Stimulated activated naive CD8-positive, alpha-beta T cell treated with anti-CD3 and anti-CD28 coated beads, Interleukin-15, amount 100 ng/mL, for 72 hours (primary cell): Measurements from ENCODE around the gene KIRREL3.
A peak's percentile ranks its signal among the peaks of the same experiment; 100 is the strongest.

Experiments
- ATAC-seq: fragments of 150-1000 bp; cut with Tn5 transposase; 2 replicates; pipeline ENCODE4 v1.10.0; 2021; ENCODE audit warnings: mild to moderate bottlenecking, moderate library complexity
- DNase-seq, 2 donors: peaks; one replicate each; pipeline ENCODE4 v3.0.0; 2021 to 2022
- H3K27ac Mint-ChIP-seq, 2 donors: one replicate each; pipeline ENCODE4 v1.8.0; 2022; ENCODE audit warnings: mild to moderate bottlenecking in 2 of 2, mixed read lengths in 2 of 2, moderate library complexity in 2 of 2
- H3K27me3 Mint-ChIP-seq: one replicate; pipeline ENCODE4 v1.8.0; 2022; ENCODE audit warnings: mixed read lengths
- H3K4me1 Mint-ChIP-seq: one replicate; pipeline ENCODE4 v1.8.0; 2022; ENCODE audit warnings: mild to moderate bottlenecking, mixed read lengths
- H3K4me3 Mint-ChIP-seq, 2 donors: one replicate each; pipeline ENCODE4 v1.8.0; 2022; ENCODE audit warnings: mild to moderate bottlenecking in 2 of 2, mixed read lengths in 2 of 2, moderate library complexity in 1 of 2
- H3K9me3 Mint-ChIP-seq, 2 donors: one replicate each; pipeline ENCODE4 v1.8.0; 2022; ENCODE audit warnings: mixed read lengths in 2 of 2

Gene KIRREL3

GRCh38 chr11:126450806-126451205 is 549.8 kb downstream of the KIRREL3 start:
- Mint-ChIP-seq H3K27ac (no peak overlapping the region), H3K4me1 (no peaks in the 10 kb centered on the region), H3K9me3 (peaks cover 16 to 21% of the 10 kb centered on the region in 2 donors), H3K4me3 (no peak overlapping the region), H3K27me3 (no peaks in the 10 kb centered on the region)
- DNase-seq, result no peak
- no peak for ATAC-seq

- no peaks in the 10 kb centered on the region for H3K4me1 Mint-ChIP-seq
- ATAC-seq, result no peak
- no peak overlapping the region for H3K4me3 Mint-ChIP-seq
- no peak overlapping the region for H3K27ac Mint-ChIP-seq
- no peak for DNase-seq
- H3K27me3 Mint-ChIP-seq, result no peaks in the 10 kb centered on the region
- peaks cover 16 to 21% of the 10 kb centered on the region in 2 donors for H3K9me3 Mint-ChIP-seq
These were observed 550.4 kb downstream of the KIRREL3 start for GRCh38 chr11:126450198-126450597.

GRCh38 chr11:126446581-126446980 is 554.0 kb downstream of the KIRREL3 start:
- no peak for DNase-seq
- no peak overlapping the region for H3K27ac Mint-ChIP-seq
- peaks cover 16 to 18% of the 10 kb centered on the region in 2 donors for H3K9me3 Mint-ChIP-seq
- no peak for ATAC-seq
- no peaks in the 10 kb centered on the region for H3K4me1 Mint-ChIP-seq
- peaks cover 1% of the 10 kb centered on the region for H3K27me3 Mint-ChIP-seq
- no peak overlapping the region for H3K4me3 Mint-ChIP-seq

DNA sequence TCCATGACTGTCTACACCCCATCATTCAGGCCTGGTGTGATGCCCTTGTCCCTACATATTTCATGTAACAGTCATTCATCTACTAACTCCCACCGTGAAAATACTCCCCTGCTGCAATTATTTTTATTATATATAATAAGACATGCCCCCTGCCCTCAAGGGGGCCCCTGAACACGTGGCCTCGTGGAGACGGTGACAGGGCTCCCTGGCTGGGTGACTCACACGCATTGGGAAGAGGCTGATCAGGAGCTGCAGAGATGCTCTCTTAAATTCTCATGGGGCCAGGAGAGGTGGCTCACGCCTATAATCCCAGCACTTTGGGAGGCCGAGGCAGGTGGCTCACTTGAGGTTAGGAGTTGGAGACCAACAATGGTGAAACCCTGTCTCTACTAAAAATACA is 556.5 kb downstream of the KIRREL3 start:
- no peak for DNase-seq
- Mint-ChIP-seq H3K4me3 (no peak overlapping the region), H3K27me3 (peaks cover 9% of the 10 kb centered on the region), H3K27ac (peak overlapping the region in 1 of 2 donors; percentile 45), H3K9me3 (no peaks in the 10 kb centered on the region), H3K4me1 (peaks cover 8% of the 10 kb centered on the region)
- no peak for ATAC-seq

DNA sequence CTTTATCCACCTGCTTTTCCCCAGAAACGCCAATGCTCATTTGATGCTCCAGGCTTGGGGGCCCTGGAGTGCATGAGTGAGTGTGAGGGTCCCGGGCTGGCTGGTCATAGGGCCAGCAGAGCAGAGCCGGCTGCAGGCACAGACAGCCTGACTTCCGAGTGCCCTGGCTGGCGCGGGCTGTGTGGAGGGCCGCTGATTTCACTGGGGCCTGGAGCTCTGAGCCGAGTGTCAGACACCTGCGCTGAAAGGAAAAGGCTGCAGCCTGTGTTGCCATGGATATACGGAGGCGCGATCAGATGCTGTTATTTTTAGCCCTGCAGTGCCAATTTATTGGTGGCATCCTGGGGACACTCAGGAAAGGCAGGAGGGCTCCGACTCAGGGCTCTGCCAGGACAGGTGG is 557.5 kb downstream of the KIRREL3 start:
- Mint-ChIP-seq H3K4me3 (no peak overlapping the region), H3K27ac (no peak overlapping the region), H3K4me1 (peaks cover 8% of the 10 kb centered on the region), H3K27me3 (peaks cover 9% of the 10 kb centered on the region), H3K9me3 (no peaks in the 10 kb centered on the region)
- no peak for ATAC-seq
- DNase-seq, result no peak

DNA sequence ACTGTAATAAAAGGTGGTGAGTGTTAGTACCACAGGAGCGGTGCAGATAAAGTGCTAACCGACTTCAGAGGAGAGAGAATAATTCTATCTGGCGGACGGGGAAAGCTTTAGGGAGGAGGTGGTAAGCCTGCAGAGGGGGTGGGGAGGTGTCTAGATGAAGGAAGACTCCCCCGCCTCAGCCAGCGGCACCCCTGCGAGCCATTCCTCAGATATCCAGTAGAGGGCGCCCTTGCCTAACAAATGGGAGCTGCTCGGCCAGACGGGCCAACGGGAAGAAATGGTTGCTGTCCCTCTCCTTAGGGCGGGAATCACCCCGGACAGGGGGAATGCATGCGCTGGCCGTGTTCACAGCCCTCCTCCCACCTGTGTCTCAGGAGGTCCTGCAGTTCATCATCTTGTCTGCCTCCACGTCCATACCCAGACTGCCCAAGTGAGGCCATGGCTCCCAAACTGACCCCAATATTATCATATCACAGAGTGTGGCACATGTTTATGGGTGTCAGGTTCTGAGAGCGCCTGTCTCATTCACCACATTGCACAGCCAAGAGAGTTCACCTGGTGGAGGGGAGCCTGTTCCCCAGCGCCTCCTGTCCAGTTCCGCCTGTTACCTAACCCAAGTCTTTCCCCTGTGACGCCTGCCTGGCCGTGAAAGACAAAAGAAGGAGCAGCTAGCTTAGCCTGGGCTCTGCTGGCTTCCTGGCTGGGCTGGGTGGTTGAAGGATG is 559.6 kb downstream of the KIRREL3 start:
- Mint-ChIP-seq H3K27me3 (peaks cover 9% of the 10 kb centered on the region), H3K9me3 (no peaks in the 10 kb centered on the region), H3K4me3 (no peak overlapping the region), H3K4me1 (peaks cover 8% of the 10 kb centered on the region), H3K27ac (no peak overlapping the region)
- DNase-seq, result peak; percentile 72
- ATAC-seq, result peak; percentile 65

DNA sequence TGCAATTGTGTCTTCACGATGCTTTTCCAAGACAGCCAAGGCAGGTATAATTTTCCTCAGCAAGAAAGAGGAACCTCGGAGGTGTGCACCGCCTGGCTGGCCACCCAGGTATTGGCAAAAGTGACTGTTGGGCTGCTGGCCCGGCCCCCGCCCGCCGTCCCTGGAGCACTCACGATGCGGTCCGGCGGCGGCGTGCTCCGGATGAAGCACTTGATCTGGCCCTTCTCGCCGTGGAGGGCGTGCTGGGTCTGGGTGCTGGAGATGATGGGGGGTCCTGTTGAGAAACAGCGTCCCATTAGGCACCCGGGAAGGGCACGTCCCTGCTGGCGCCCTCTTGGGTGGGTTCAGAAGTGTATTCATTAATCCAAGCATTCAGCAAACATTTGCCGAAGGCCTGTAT is 560.3 kb downstream of the KIRREL3 start:
- Mint-ChIP-seq H3K27ac (no peak overlapping the region), H3K27me3 (peaks cover 9% of the 10 kb centered on the region), H3K9me3 (no peaks in the 10 kb centered on the region), H3K4me3 (no peak overlapping the region), H3K4me1 (peaks cover 8% of the 10 kb centered on the region)
- no peak for DNase-seq
- no peak for ATAC-seq

GRCh38 chr11:126438691-126439090 is 561.9 kb downstream of the KIRREL3 start:
- Mint-ChIP-seq H3K27ac (no peak overlapping the region), H3K9me3 (no peaks in the 10 kb centered on the region), H3K4me3 (no peak overlapping the region), H3K4me1 (peaks cover 8% of the 10 kb centered on the region), H3K27me3 (peaks cover 9% of the 10 kb centered on the region)
- DNase-seq (no peak), ATAC-seq (no peak)

GRCh38 chr11:126438272-126438671 is 562.3 kb downstream of the KIRREL3 start:
- ATAC-seq, result no peak
- H3K9me3 Mint-ChIP-seq, result no peaks in the 10 kb centered on the region
- no peak for DNase-seq
- H3K27me3 Mint-ChIP-seq, result peaks cover 9% of the 10 kb centered on the region
- no peak overlapping the region for H3K27ac Mint-ChIP-seq
- no peak overlapping the region for H3K4me3 Mint-ChIP-seq
- peaks cover 8% of the 10 kb centered on the region for H3K4me1 Mint-ChIP-seq

DNA sequence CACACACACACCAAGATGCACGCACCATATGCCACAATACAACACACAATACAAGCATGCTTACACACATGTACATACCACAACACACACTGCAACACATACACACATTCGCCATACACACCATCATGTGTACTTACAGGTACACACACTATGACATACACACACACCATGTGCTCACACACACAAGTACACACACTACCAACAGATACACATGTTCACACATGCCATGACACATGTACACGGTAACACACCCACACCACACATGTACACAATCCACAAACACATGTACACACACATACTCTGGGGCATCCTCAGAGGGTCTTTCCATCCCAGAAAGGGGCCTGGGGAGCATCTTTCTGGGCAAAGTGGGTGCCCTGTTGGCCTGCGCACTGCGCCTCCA is 562.8 kb downstream of the KIRREL3 start:
- Mint-ChIP-seq H3K9me3 (no peaks in the 10 kb centered on the region), H3K4me1 (peaks cover 8% of the 10 kb centered on the region)

GRCh38 chr11:126436209-126436755 is 564.3 kb downstream of the KIRREL3 start:
- peaks cover 4% of the 10 kb centered on the region for H3K27me3 Mint-ChIP-seq
- ATAC-seq (no peak), DNase-seq (no peak)
- peaks cover 8% of the 10 kb centered on the region for H3K4me1 Mint-ChIP-seq
- no peak overlapping the region for H3K27ac Mint-ChIP-seq
- H3K9me3 Mint-ChIP-seq, result no peaks in the 10 kb centered on the region
- H3K4me3 Mint-ChIP-seq, result no peak overlapping the region

More for the DNA sequence above, 562.8 kb downstream of the KIRREL3 start:
- Mint-ChIP-seq H3K4me3 (no peak overlapping the region), H3K27me3 (peaks cover 9% of the 10 kb centered on the region), H3K27ac (no peak overlapping the region)
- no peak for DNase-seq
- no peak for ATAC-seq

- ATAC-seq (no peak), DNase-seq (no peak)
- Mint-ChIP-seq H3K27ac (peak overlapping the region; percentile 57 to 74), H3K4me3 (no peak overlapping the region), H3K27me3 (no peaks in the 10 kb centered on the region), H3K4me1 (no peaks in the 10 kb centered on the region), H3K9me3 (no peaks in the 10 kb centered on the region)
These were observed 565.6 kb downstream of the KIRREL3 start for GRCh38 chr11:126434950-126435335.

DNA sequence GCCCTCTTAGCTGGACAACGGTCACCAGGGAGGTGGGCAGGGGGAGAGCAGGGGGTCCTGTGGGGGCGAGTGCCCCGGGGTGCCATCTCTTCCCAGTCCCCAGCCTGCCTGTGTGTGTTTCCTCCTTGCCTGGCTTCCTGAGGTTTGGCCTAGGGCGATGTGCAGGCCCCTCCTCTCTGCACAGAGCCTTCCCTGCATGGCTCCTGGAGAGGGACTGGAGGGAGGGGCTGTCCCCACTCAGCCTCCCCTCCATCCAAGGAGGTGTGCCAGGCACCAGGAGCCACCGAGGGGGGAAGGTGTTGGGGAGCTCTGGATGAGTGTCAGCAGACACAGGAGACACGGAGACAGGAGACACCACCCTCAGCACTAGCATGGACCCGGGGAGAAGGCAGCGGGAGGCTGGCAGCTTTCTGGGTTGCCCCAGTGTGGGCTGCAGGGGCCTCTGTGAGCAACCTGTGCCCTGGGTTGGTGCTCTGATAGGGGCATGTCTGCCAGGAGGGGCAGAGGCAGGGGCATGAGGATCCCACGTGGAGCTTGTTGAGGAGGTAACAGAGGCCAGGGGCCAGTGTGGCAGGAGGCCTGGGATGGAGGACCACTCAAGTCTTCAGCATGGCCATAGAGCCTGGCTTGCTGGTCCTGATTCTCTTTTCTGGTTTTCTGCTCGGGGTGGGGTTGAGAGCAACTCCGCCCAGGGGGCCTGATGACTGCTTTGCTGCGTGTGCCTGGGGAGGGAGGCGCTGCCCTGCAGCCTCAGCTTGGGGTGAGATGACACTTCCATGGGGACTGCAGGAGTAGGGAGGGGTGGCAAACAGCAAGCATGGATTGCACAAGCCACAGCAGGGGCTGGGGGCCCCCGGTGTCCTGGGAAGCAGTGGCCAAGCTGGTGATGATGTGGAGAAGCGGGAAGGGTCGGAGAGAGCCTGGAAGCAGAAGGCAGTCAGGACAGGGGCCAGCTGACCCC is 566.3 kb downstream of the KIRREL3 start:
- H3K27ac Mint-ChIP-seq, result peak overlapping the region; percentile 64 to 74
- no peaks in the 10 kb centered on the region for H3K4me1 Mint-ChIP-seq
- H3K27me3 Mint-ChIP-seq, result no peaks in the 10 kb centered on the region
- no peaks in the 10 kb centered on the region for H3K9me3 Mint-ChIP-seq
- ATAC-seq (peak; percentile 26), DNase-seq (no peak)
- no peak overlapping the region for H3K4me3 Mint-ChIP-seq

DNA sequence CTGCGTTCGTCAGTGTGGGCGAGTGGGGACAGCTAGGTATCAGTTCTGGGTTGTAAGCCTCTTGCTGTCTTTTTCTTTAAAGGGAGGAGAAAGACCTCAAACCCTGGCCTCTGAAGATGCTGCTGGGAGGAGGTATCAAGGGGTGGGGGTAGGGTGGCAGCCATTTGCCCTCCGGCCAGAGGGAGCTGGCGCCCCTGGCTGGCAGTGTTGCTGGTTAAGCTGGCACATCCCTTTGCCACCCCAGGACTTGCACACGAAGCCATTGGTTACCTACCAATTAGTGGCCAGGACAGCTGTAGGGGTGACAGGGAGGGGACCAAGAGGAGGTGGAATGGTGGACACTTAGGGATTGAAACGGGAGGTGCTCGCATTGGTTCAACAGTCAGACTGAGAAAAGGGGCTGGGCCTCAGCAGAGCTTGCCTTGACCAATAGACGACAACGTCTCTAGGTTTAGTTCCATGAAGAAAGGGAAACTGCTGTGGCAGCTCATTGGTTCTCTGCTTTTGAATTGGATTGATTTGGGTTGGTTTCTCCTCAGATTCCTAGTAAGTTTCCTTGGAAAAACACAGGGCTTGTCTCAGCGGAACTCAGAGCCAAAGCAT is 567.2 kb downstream of the KIRREL3 start:
- Mint-ChIP-seq H3K27me3 (no peaks in the 10 kb centered on the region), H3K9me3 (no peaks in the 10 kb centered on the region), H3K27ac (no peak overlapping the region), H3K4me1 (no peaks in the 10 kb centered on the region), H3K4me3 (no peak overlapping the region)
- ATAC-seq (no peak), DNase-seq (no peak)

DNA sequence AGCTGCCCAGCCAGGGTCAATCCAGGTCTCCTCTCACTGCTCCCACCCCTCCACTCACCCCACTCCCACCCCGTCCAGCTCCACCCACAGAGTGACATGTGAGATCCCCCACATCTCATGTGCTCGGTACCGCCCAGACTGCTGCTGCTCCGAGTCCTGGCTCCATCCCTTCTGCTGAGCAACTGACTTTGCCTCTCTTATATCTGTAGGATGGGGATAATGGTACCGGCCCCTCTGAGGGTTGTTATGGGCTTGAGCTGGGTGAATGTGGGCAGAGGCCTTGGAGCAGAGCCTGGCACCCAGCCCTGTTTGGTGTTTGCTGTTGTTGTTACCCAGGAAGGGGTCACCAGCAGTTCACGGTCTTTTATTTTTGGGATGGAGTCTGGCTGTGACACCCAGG is 568.0 kb downstream of the KIRREL3 start:
- H3K27ac Mint-ChIP-seq, result no peak overlapping the region

More for the DNA sequence above, 568.0 kb downstream of the KIRREL3 start:
- no peak overlapping the region for H3K4me3 Mint-ChIP-seq
- H3K27me3 Mint-ChIP-seq, result no peaks in the 10 kb centered on the region
- no peaks in the 10 kb centered on the region for H3K4me1 Mint-ChIP-seq
- ATAC-seq (no peak), DNase-seq (no peak)
- H3K9me3 Mint-ChIP-seq, result no peaks in the 10 kb centered on the region
